CD4-positive, alpha-beta T cell treated with Interleukin-10 for 1 hour (primary cell): ENCODE results near the gene IRF2BPL.

Experiments used
- DNase-seq: peaks from one replicate; pipeline ENCODE4 v3.0.0-alpha.2; 2020

IRF2BPL gene

GRCh38 chr14:77009014-77009413, 19.5 kb downstream of the IRF2BPL start:
- no peak for DNase-seq

DNA sequence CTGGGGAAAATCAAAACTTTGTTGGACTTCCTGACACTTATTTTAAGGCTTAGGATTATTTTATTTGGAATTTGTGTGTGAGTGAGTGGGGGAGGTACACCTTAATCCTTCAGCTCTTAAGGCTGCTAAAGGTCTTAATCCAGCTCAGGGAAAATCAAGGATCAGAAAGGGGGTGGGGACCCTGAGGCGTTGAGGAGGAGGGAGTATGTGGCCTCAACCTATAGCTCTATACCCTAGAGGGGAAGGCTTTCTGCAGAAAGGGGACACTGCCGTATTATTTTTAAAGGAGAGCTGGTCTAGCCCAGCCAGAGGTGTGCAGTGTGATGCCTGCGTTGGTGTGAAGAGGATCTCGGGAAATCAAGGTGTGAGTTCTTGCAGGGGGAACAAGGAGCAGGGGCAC, 20.0 kb downstream of the IRF2BPL start:
- DNase-seq: no peak

- no peak for DNase-seq
Measured at GRCh38 chr14:77007975-77008421, 20.5 kb downstream of the IRF2BPL start.

DNA sequence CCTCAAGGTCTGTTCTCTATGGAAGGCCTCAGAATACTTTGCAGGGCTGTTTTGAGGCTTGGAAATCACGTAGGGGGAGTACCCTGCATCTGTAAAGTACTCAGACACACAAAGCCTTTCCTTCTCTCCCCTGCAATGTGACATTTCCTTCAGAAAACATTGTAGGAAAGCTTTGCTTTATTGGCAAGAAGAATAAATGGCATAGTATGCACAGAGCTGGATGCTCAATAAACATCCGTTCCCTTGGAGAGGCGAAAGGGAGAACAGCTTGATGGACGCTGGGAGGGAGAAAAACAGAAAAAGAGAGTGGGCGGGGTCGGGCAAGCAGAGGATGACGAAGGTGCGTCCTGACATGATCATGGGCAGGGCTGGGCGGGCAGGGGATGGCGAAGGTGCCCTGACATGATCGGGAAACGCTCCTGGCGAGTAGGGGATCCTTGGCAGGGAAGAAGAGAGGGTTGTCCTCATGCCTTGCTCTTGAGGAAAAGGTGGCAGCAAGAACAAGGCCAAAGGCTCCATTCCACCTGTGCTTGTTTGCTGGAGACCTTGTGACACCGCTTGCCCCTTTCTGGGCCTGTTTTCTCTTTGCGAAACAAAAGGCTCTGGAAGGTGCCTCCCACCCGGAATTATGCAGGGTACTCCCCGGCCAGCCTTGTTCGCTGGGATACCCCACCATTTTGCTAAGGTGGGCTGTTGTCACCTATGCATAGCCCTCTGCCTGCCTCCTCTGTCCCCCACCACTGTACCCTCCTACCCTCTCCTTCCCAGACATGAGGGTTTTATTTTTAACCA, 21.1 kb downstream of the IRF2BPL start:
- no peak for DNase-seq

DNA sequence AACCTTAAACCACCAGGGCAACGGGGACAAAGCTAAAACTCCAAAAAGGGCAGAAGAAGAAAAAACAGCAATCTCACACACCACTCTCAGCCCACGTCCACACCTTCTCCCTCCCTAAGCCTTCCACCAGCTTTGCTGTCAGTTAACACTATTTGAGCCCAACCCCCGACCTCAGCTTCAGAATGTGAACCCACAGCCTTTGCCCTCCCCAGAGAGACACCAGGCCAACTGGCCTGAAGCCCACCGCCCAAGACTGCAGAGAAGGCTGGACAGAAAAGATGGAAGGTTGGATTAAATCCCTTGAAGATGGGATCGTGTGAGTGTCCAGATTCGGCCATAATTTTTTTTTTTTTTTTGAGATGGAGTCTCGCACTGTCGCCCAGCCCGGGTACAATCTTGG, 22.4 kb downstream of the IRF2BPL start:
- no peak for DNase-seq

- no peak for DNase-seq
Measured at GRCh38 chr14:77005559-77005958, 22.9 kb downstream of the IRF2BPL start.

DNA sequence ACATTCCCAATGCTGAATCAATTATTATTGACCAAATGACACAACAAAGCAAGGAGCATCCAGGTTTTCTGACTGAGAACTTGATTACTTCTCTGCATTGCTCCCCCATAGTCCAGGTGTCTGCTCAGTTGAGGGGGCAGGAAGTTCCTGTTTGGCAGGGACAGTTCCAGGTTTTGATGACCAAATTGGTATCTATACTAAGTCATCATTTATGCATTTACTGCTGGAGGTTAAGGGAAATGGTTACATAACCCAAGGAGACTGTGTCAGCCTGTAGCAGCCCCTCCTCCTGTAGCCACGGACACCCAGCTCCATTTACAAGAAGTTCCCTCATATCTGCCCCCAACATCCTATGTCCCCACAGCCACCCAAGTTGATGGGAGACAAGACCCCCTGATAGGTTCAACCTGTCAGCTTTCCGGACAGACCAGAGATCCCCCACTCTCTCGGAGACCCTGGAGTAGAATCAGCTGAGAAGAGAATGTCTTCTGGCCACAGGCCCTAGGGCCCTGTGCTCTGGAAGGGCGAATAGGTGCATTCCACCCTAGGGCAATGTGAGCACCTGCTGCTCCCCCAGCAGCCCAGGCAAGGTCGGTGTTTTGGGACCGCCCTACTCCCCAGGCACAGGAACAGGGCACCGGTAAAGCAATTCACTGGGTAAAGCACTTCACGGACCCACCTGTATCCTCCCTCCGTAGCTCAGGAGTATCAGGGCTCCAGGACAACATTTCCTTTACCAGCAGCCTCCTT, 23.6 kb downstream of the IRF2BPL start:
- DNase-seq: no peak

DNA sequence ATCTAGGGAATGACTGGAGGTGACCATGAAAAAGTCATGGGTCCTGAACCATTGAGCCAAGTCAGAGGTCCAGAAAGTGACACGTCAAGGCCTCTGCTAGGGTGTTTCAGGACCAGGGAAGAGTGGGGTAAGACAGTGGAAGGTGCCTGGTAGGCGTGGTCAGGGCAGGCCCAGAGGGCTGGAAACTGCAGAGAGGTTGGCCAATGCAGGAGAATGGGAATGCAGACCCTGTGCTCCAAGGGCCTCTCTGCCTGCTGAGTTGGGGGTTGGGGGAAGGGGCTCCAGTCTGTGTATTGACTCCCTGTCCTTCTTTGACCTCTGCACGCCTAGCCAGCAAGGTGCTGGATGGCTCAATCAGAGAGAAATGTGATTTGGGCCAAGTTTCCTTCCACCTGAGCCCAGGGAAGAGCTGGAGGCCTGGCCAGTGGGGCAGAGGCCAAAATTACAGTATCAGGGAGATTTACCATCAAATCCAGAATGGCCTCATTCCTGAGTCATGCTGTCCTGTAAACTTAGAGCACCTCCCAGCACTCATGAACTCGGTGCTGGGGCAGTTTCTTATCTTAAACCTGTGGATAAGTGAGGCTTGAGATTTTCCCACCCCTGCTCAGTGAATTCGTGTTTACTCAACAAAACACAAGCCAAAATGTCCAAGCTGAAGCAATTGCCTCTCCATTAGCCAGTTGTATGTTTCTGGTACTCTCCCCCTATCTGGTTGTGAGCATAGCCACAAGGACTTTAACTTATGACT, 24.4 kb downstream of the IRF2BPL start:
- DNase-seq: no peak

GRCh38 chr14:77002889-77003288, 25.6 kb downstream of the IRF2BPL start:
- no peak for DNase-seq

GRCh38 chr14:77002335-77002734, 26.2 kb downstream of the IRF2BPL start:
- DNase-seq: no peak

GRCh38 chr14:77000340-77001270, 27.9 kb downstream of the IRF2BPL start:
- no peak for DNase-seq

- DNase-seq: no peak
Measured at GRCh38 chr14:76998910-76999309, 29.6 kb downstream of the IRF2BPL start.

DNA sequence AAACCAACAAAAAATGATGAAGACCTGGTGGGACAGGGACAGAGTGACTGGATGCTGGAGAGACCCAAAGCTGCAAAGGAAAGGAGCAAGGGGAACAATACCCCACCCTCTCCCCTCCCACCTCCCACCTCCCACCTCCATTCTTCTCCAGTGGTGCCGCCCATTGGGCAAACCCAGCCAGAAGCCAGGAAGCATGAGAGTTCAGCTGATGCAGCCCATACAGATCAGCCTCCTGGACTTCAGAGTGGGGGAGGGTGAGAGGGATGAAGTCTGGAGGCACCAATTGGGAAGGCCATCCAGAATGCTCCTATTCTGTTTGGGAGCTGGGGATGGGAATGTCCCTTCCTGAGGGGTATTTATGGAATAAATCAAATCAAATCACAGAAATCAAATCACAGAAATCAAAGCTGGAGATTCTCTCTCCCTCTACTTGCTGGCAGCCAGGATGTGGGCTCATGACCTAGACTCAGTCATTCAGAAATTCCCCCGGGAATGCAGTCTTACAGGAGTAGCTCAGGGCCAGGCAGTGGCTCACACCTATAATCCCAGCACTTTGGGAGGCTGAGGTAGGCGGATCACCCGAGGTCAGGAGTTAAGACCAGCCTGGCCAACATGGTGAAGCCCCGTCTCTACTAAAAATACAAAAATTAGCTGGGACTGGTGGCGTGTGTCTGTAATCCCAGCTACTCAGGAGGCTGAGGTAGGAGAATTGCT, 31.1 kb downstream of the IRF2BPL start:
- no peak for DNase-seq

DNA sequence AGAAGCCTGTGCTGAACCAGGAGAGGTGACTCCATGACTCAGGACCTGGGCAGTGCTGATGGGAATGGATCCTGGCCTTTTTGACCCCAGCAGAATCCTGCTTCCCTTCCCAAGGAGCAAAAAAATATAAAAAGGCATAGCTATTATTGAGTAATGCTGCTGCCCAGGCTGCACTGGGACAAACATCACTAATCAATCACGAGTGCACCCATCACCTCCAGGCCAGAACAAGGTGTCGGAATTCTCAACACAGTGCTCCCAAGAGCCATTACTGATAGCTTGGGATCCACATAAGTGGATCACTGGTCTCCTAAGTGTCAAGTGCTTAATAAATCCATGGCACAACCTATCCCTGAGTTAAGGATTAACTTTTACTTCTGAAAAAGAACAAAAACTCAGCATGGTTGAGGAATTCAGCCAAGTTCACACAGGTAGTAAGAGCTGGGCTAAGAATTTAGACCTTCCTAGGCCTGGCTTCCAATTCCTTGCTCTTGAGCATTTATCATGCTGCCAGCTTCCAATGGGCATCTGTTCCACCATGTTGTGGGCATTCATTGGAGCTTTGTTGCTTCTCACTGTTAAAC, 31.9 kb downstream of the IRF2BPL start:
- no peak for DNase-seq

- no peak for DNase-seq
Measured at GRCh38 chr14:76995279-76996035, 33.1 kb downstream of the IRF2BPL start.

DNA sequence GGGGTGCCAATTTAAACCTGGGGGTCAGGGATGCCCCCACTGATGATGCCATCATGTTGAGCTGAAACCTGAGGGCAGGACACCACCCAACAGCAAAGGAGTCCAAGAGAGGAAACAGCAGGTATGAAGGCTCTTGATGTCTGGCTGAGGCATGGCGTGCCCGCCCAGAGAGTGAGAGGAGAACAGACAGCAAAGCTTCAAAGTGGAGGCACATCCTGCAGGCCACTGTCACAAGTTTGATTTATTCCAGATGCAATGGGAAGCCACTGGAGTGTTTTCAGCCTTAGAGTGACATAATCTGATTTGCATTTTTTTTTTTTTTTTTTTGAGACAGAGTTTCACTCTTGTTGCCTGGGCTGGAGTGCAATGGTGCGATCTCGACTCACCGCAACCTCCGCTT, 34.8 kb downstream of the IRF2BPL start:
- no peak for DNase-seq

- no peak for DNase-seq
Measured at GRCh38 chr14:76990084-76990483, 38.4 kb downstream of the IRF2BPL start.

GRCh38 chr14:76987956-76988520, 40.5 kb downstream of the IRF2BPL start:
- DNase-seq: no peak

- DNase-seq: no peak
Measured at GRCh38 chr14:76986231-76986565, 42.3 kb downstream of the IRF2BPL start.

- no peak for DNase-seq
Measured at GRCh38 chr14:76985540-76986230, 42.8 kb downstream of the IRF2BPL start.
